Nephron (organoid): ENCODE measurements around the gene SGSM1.

Experiments used
- H3K27ac Mint-ChIP-seq, 3 experiments: 2 replicates each; pipeline ENCODE4 v1.8.0; 2020; ENCODE audit warnings: mixed read lengths in 3 of 3, mild to moderate bottlenecking in 2 of 3, moderate library complexity in 1 of 3
- H3K27me3 Mint-ChIP-seq: 2 replicates; pipeline ENCODE4 v1.8.0; 2021; ENCODE audit warnings: low read depth, mild to moderate bottlenecking, moderate library complexity, mixed read lengths
- H3K36me3 Mint-ChIP-seq: 2 replicates; pipeline ENCODE4 v1.8.0; 2020; ENCODE audit warnings: low read depth, mixed read lengths
- H3K4me1 Mint-ChIP-seq: 2 replicates; pipeline ENCODE4 v1.8.0; 2020; ENCODE audit warnings: mixed read lengths
- H3K4me3 Mint-ChIP-seq, 3 experiments: 2 replicates each; pipeline ENCODE4 v1.8.0; 2020; ENCODE audit warnings: mild to moderate bottlenecking in 3 of 3, mixed read lengths in 3 of 3, moderate library complexity in 2 of 3
- H3K9me3 Mint-ChIP-seq: 2 replicates; pipeline ENCODE4 v1.8.0; 2020; ENCODE audit warnings: mixed read lengths
- TF ChIP-seq, protein P1 (sequence below), 3 experiments: fragments of 200-600 bp; sonication (generic); IDR thresholded peaks; one replicate each; pipeline ENCODE4 v1.5.0; 2021; ENCODE audit warnings: antibody characterized with exemption in 3 of 3; ENCODE audit not compliant: unreplicated experiment in 3 of 3

Gene SGSM1

DNA sequence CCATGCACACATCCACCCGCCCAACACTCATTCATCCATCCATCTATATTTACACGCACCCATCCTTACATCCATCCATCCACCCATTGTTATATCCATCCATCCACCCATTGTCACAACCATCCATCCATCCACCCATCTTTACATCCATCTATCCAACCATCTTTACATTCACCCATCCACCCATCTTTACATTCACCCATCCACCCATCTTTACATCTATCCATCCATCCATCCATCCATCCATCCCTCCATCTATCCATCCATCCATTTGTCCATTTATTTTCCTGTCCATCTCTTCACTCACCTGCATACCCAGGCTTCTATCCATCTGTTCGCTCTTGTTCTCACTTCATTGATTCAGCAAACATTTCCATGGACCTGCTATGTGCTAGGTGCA lies 49.8 kb downstream of the SGSM1 start:
- no peak overlapping the region for H3K4me3 Mint-ChIP-seq
- H3K27me3 Mint-ChIP-seq: peaks cover 13% of the 10 kb centered on the region
- H3K36me3 Mint-ChIP-seq: no peaks in the 10 kb centered on the region
- TF ChIP-seq, protein P1, sequence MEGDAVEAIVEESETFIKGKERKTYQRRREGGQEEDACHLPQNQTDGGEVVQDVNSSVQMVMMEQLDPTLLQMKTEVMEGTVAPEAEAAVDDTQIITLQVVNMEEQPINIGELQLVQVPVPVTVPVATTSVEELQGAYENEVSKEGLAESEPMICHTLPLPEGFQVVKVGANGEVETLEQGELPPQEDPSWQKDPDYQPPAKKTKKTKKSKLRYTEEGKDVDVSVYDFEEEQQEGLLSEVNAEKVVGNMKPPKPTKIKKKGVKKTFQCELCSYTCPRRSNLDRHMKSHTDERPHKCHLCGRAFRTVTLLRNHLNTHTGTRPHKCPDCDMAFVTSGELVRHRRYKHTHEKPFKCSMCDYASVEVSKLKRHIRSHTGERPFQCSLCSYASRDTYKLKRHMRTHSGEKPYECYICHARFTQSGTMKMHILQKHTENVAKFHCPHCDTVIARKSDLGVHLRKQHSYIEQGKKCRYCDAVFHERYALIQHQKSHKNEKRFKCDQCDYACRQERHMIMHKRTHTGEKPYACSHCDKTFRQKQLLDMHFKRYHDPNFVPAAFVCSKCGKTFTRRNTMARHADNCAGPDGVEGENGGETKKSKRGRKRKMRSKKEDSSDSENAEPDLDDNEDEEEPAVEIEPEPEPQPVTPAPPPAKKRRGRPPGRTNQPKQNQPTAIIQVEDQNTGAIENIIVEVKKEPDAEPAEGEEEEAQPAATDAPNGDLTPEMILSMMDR (IDR thresholded peaks at IDR 0.05; ENCODE audit: unreplicated experiment in 3 of 3): no peak
- no peaks in the 10 kb centered on the region for H3K9me3 Mint-ChIP-seq
- no peaks in the 10 kb centered on the region for H3K4me1 Mint-ChIP-seq
- H3K27ac Mint-ChIP-seq: no peak overlapping the region

DNA sequence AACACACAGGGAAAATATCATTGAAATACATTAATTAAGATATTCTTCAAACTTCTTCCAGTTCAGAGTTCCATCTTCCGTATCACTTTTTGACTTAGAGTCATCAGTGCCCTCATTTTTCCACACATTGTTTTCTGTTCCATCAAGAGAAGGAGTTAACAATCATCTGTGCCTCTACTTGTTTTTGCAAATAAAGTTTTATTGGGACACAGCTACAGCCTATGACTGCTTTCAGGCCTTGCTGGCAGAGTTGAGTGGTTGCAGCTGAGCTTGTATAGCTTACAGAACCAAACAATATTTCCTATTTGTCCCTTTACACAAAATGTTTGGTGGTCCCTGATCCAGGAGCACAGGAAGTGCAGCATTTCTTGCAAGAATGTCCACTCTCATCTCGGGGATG lies 51.6 kb downstream of the SGSM1 start:
- H3K4me1 Mint-ChIP-seq: no peaks in the 10 kb centered on the region
- H3K36me3 Mint-ChIP-seq: no peaks in the 10 kb centered on the region
- peaks cover 15% of the 10 kb centered on the region for H3K27me3 Mint-ChIP-seq
- TF ChIP-seq, protein P1 (IDR thresholded peaks at IDR 0.05; ENCODE audit: unreplicated experiment in 3 of 3): no peak
- H3K4me3 Mint-ChIP-seq: no peak overlapping the region
- peaks cover 2% of the 10 kb centered on the region for H3K9me3 Mint-ChIP-seq
- H3K27ac Mint-ChIP-seq: no peak overlapping the region

DNA sequence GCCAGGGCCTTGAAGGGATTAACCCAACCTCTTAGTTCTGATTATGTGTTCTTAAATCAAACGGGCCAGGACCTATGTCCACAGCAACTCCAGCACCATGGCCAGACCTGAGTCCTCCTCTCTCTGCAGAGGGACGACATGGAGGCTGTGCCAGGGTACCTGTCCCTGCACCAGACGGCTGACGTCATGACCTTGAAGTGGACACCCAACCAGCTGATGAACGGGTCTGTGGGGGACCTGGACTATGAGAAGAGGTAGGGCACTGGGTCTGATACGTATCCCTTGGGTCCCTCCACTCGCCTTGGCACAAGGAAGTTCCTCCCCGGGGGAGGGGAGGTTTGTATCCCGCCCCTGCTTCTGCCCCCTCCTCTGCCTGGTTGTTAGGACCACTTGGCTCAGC lies 53.6 kb downstream of the SGSM1 start:
- Mint-ChIP-seq H3K4me3 (no peak overlapping the region), H3K9me3 (peaks cover 5% of the 10 kb centered on the region), H3K36me3 (no peaks in the 10 kb centered on the region), H3K27me3 (peaks cover 29% of the 10 kb centered on the region), H3K4me1 (no peaks in the 10 kb centered on the region), H3K27ac (no peak overlapping the region)
- TF ChIP-seq, protein P1 (IDR thresholded peaks at IDR 0.05; ENCODE audit: unreplicated experiment in 3 of 3): no peak

DNA sequence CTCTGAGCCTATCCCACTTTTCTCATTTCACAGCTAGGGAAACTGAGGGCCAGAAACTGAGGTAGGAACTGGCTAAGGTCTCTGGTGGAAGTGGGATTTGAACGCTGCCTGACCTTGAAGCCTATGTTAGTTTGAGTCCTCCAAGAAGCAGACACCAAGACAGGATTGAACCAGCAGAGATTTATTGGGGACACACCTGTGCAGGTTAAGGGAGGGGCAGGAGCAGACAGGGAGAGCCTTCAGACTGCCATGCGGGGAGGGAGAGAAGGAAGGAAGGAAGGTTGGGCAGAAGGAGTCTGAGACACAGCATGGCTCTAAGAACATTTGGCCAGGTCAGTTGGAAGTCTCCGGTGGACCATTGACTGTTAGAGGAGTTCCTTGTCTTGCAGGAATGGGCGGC lies 59.5 kb downstream of the SGSM1 start:
- Mint-ChIP-seq H3K9me3 (peaks cover 5% of the 10 kb centered on the region), H3K4me3 (no peak overlapping the region), H3K4me1 (no peaks in the 10 kb centered on the region), H3K27ac (no peak overlapping the region), H3K27me3 (peaks cover 24% of the 10 kb centered on the region), H3K36me3 (no peaks in the 10 kb centered on the region)
- TF ChIP-seq, protein P1 (IDR thresholded peaks at IDR 0.05; ENCODE audit: unreplicated experiment in 3 of 3): no peak

DNA sequence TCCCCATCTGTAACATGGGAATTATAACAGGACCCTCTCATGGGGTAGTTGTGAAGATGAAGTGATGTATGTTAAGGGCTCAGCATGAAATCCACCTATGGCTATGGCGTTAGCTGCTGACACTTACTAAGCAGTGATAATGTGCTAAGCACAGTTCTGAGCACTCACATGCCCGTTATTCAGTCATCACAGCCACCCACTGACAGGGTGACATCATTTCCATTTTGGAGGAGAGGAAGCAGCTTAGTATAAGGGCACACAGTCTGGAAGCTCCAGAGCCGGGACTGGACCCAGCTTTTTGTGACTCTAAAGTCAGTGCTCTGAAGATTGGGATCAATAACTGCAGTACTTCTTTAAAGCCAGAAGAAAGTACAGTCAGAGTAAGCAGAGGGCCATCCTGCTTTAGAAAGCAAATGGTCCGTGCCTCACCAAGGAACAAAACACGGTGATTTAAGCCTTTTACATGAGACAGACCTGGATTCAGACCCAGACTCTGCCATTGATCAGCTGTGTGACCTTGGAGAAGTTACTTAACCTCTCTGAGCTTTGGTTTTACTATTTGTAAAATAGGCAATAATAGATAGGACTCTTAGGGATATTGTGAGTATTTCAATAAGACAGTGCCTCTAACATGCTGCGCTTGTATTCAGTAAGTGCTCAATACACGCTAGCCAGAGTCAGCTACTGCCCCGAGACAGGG lies 61.5 kb downstream of the SGSM1 start:
- Mint-ChIP-seq H3K36me3 (no peaks in the 10 kb centered on the region), H3K27me3 (peaks cover 26% of the 10 kb centered on the region), H3K4me3 (no peak overlapping the region), H3K4me1 (no peaks in the 10 kb centered on the region), H3K27ac (no peak overlapping the region), H3K9me3 (peaks cover 3% of the 10 kb centered on the region)
- TF ChIP-seq, protein P1 (IDR thresholded peaks at IDR 0.05; ENCODE audit: unreplicated experiment in 3 of 3): no peak

DNA sequence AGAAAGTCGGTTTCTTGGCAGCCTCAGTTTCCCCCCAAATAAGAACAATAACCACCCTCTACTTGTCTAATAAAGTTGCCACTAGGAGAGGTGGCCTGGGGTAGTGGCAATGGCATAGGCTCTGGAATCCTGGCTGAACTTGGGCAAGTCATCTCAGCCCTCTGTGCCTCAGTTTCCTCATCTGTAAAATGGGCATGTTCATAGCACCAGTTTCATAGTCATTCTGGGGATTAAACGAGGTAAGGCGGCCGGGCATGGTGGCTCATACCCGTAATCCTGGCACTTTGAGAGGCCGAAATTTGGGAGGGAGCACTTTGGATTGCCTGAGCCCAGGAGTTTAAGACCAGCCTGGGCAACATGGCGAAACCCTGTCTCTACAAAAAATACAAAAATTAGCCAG lies 63.0 kb downstream of the SGSM1 start:
- H3K9me3 Mint-ChIP-seq: peaks cover 2% of the 10 kb centered on the region
- H3K4me1 Mint-ChIP-seq: no peaks in the 10 kb centered on the region
- TF ChIP-seq, protein P1 (IDR thresholded peaks at IDR 0.05; ENCODE audit: unreplicated experiment in 3 of 3): no peak
- no peak overlapping the region for H3K27ac Mint-ChIP-seq
- peaks cover 24% of the 10 kb centered on the region for H3K27me3 Mint-ChIP-seq
- no peaks in the 10 kb centered on the region for H3K36me3 Mint-ChIP-seq
- H3K4me3 Mint-ChIP-seq: no peak overlapping the region
